T-cell (primary cell): ENCODE measurements around the gene NAMPT. TPM values are rescaled to one million over a fixed set of nuclear protein-coding genes. Genes with fewer than 3 reads are reported as not detected.

Experiments
- ATAC-seq, 4 experiments: fragments of 200-7000 bp in 3 of 4; fragments of 150-1000 bp in 1 of 4; cut with Tn5 transposase; replicated peaks in 1 of 4; 1 replicate in 3 of 4; 2 replicates in 1 of 4; pipeline ENCODE4 v1.10.0; 2021; ENCODE audit warnings: moderate library complexity in 3 of 4, mild to moderate bottlenecking in 2 of 4, moderate number of reproducible peaks in 1 of 4
- CTCF ChIA-PET, 2 donors: fragments of 300-600 bp; sonication (Branson Sonifier 250); formaldehyde crosslinking; loops; one replicate each; lab custom pipeline; 2022; ENCODE audit warnings: antibody characterized with exemption in 2 of 2; lab: Charles Lee
- POLR2A ChIA-PET, 2 donors: fragments of 300-600 bp; sonication (Branson Sonifier 250); formaldehyde crosslinking; loops; one replicate each; lab custom pipeline; 2022; ENCODE audit warnings: antibody characterized with exemption in 2 of 2; lab: Charles Lee
- DNase-seq, 35 experiments: peaks; one replicate each; pipeline versions ENCODE4 v3.0.0 to v3.0.0-alpha.2; 2013 to 2023
- H3K27ac ChIP-seq: one replicate; pipeline ENCODE4 v1.5.1; 2013; ENCODE audit warnings: low read length
- H3K27me3 ChIP-seq, 2 experiments: replicated peaks in 1 of 2; 1 replicate in 1 of 2; 2 replicates in 1 of 2; pipeline versions ENCODE4 v1.6.1 to v1.7.0; 2013; ENCODE audit warnings: low read length in 1 of 2, mixed read lengths in 1 of 2; ENCODE audit not compliant: control insufficient read depth in 2 of 2, insufficient read depth in 2 of 2; ENCODE audit errors: extremely low read depth in 1 of 2
- H3K36me3 ChIP-seq, 2 donors: 1 replicate in 1 of 2; 2 replicates in 1 of 2; pipeline versions ENCODE4 v1.6.1 to v1.7.0; 2013; ENCODE audit warnings: low read length in 1 of 2; ENCODE audit not compliant: control insufficient read depth in 2 of 2, insufficient read depth in 1 of 2; ENCODE audit errors: extremely low read depth in 1 of 2
- H3K4me1 ChIP-seq, 2 experiments: 1 replicate in 1 of 2; 2 replicates in 1 of 2; pipeline versions ENCODE4 v1.6.1 to v1.7.0; 2013; ENCODE audit warnings: low read length in 2 of 2, mixed read lengths in 1 of 2; ENCODE audit not compliant: insufficient read depth in 2 of 2, control insufficient read depth in 1 of 2; ENCODE audit errors: extremely low read depth in 1 of 2
- H3K4me3 ChIP-seq, 2 donors: 1 replicate in 1 of 2; 2 replicates in 1 of 2; pipeline versions ENCODE4 v1.5.1 to v1.7.0; 2013; ENCODE audit warnings: mild to moderate bottlenecking in 2 of 2, low read length in 1 of 2, moderate library complexity in 1 of 2; ENCODE audit not compliant: control insufficient read depth in 1 of 2; ENCODE audit errors: extremely low read depth in 1 of 2
- H3K9me3 ChIP-seq: 2 replicates; pipeline ENCODE4 v1.7.0; 2013
- H3K27ac Mint-ChIP-seq, 2 donors: one replicate each; pipeline ENCODE4 v1.8.0; 2020 to 2021; ENCODE audit warnings: mild to moderate bottlenecking in 2 of 2, mixed read lengths in 2 of 2
- H3K27me3 Mint-ChIP-seq, 2 donors: one replicate each; pipeline ENCODE4 v1.8.0; 2021 to 2022; ENCODE audit warnings: mixed read lengths in 2 of 2
- H3K36me3 Mint-ChIP-seq: one replicate; pipeline ENCODE4 v1.8.0; 2021; ENCODE audit warnings: mixed read lengths
- H3K4me1 Mint-ChIP-seq, 3 donors: one replicate each; pipeline ENCODE4 v1.8.0; 2020 to 2022; ENCODE audit warnings: mixed read lengths in 3 of 3, mild to moderate bottlenecking in 1 of 3
- H3K4me3 Mint-ChIP-seq, 3 donors: one replicate each; pipeline ENCODE4 v1.8.0; 2020 to 2022; ENCODE audit warnings: mild to moderate bottlenecking in 3 of 3, mixed read lengths in 3 of 3, moderate library complexity in 3 of 3
- H3K9me3 Mint-ChIP-seq, 3 donors: one replicate each; pipeline ENCODE4 v1.8.0; 2020 to 2022; ENCODE audit warnings: mixed read lengths in 3 of 3
- WGBS: methylation state at CpG from one replicate; pipeline ENCODE4 v1.1.5; 2013; ENCODE audit warnings: missing lambda C conversion rate; ENCODE audit not compliant: insufficient coverage; 5-methylcytosine and 5-hydroxymethylcytosine counted together
- total RNA-seq, 35 experiments: library from RNA in 6 of 35; stranded (reverse) in 6 of 35; fragments of 120-200 nt in 1 of 35; gene quantifications; one replicate each; pipeline versions ENCODE4 v1.2.1 to v1.2.4 and lab custom pipeline; 2013 to 2026

NAMPT gene
- total RNA-seq, 5 donors from 2014 or later (not counting 1 experiment from before 2014, with no cell fraction given): 22.4 to 151 (median 28.2) TPM

- Mint-ChIP-seq H3K36me3 (no peaks in the 10 kb centered on the region), H3K9me3 (no peaks in the 10 kb centered on the region), H3K27me3 (peaks cover 24 to 31% of the 10 kb centered on the region in 2 donors), H3K4me1 (no peaks in the 10 kb centered on the region), H3K27ac (no peak overlapping the region), H3K4me3 (no peak overlapping the region)
- DNase-seq (no peak), ATAC-seq (no peak)
- H3K4me3 ChIP-seq: no peak overlapping the region
- no peaks in the 10 kb centered on the region for H3K36me3 ChIP-seq
- ChIA-PET POLR2A (no interaction called here), CTCF (interaction anchor here in 1 of 2 donors (1.4 kb wide), 1 partner anchor 15 kb away, joined by 3 read pairs; no protein-coding TSS in a partner anchor)
- no peaks in the 10 kb centered on the region for H3K9me3 ChIP-seq
- peaks cover 0 to 10% of the 10 kb centered on the region in 2 experiments for H3K27me3 ChIP-seq
- no peaks in the 10 kb centered on the region for H3K4me1 ChIP-seq
- H3K27ac ChIP-seq: no peak overlapping the region
- WGBS: no CpG with 5 or more reads among the region's 1 CpG
Observed at GRCh38 chr7:106203473-106203872, 81.3 kb downstream of the NAMPT start.

GRCh38 chr7:106201164-106201563, 83.6 kb downstream of the NAMPT start:
- Histone ChIP-seq H3K27ac (no peak overlapping the region), H3K36me3 (no peaks in the 10 kb centered on the region), H3K4me3 (no peak overlapping the region), H3K27me3 (peaks cover 0 to 9% of the 10 kb centered on the region in 2 experiments), H3K4me1 (no peaks in the 10 kb centered on the region), H3K9me3 (no peaks in the 10 kb centered on the region)
- WGBS: no CpG with 5 or more reads among the region's 3 CpGs
- Mint-ChIP-seq H3K9me3 (no peaks in the 10 kb centered on the region), H3K27ac (no peak overlapping the region), H3K4me1 (no peaks in the 10 kb centered on the region), H3K36me3 (no peaks in the 10 kb centered on the region), H3K27me3 (peaks cover 16 to 23% of the 10 kb centered on the region in 2 donors), H3K4me3 (no peak overlapping the region)
- ATAC-seq (no peak), DNase-seq (no peak)
- ChIA-PET CTCF (no interaction called here), POLR2A (no interaction called here)

GRCh38 chr7:106199813-106200364, 84.9 kb downstream of the NAMPT start:
- H3K4me3 Mint-ChIP-seq: no peak overlapping the region
- ChIA-PET CTCF (no interaction called here), POLR2A (no interaction called here)
- ATAC-seq (no peak), DNase-seq (no peak)
- no peaks in the 10 kb centered on the region for H3K36me3 Mint-ChIP-seq
- Histone ChIP-seq H3K27ac (no peak overlapping the region), H3K27me3 (peaks cover 0 to 10% of the 10 kb centered on the region in 2 experiments), H3K9me3 (no peaks in the 10 kb centered on the region), H3K4me3 (no peak overlapping the region), H3K36me3 (no peaks in the 10 kb centered on the region), H3K4me1 (no peaks in the 10 kb centered on the region)
- H3K27me3 Mint-ChIP-seq: peaks cover 20 to 33% of the 10 kb centered on the region in 2 donors
- 86% methylated on average over 1 of the region's 6 CpGs for WGBS
- H3K9me3 Mint-ChIP-seq: no peaks in the 10 kb centered on the region
- no peaks in the 10 kb centered on the region for H3K4me1 Mint-ChIP-seq
- no peak overlapping the region for H3K27ac Mint-ChIP-seq

GRCh38 chr7:106199024-106199423, 85.8 kb downstream of the NAMPT start:
- no peak for DNase-seq

More at GRCh38 chr7:106199024-106199423, 85.8 kb downstream of the NAMPT start:
- peaks cover 22 to 29% of the 10 kb centered on the region in 2 donors for H3K27me3 Mint-ChIP-seq
- WGBS: no CpG with 5 or more reads among the region's 1 CpG
- H3K9me3 Mint-ChIP-seq: no peaks in the 10 kb centered on the region
- ChIA-PET CTCF (no interaction called here), POLR2A (no interaction called here)
- no peak overlapping the region for H3K27ac Mint-ChIP-seq
- Histone ChIP-seq H3K27me3 (peaks cover 0 to 13% of the 10 kb centered on the region in 2 experiments), H3K27ac (no peak overlapping the region), H3K4me1 (no peaks in the 10 kb centered on the region), H3K9me3 (no peaks in the 10 kb centered on the region), H3K4me3 (no peak overlapping the region), H3K36me3 (no peaks in the 10 kb centered on the region)
- H3K4me3 Mint-ChIP-seq: no peak overlapping the region
- no peaks in the 10 kb centered on the region for H3K4me1 Mint-ChIP-seq
- no peak for ATAC-seq
- H3K36me3 Mint-ChIP-seq: no peaks in the 10 kb centered on the region

Other genes with a start within 250 kb of the NAMPT start
- gene SYPL1, start 172.7 kb downstream of the NAMPT start, total RNA-seq: 10 to 100 TPM; 36.5 to 44.7 (median 42.6) TPM